ENCODE measurements around the gene PACS1.

PACS1 gene

GRCh38 chr11:66238786-66239413 is 168.8 kb downstream of the PACS1 start:
- H3K4me3 ChIP-seq (ENCODE audit: low read depth, low read length) = no peak overlapping the region
- no peak for TF ChIP-seq CTCF (IDR thresholded peaks at IDR 0.05; ENCODE audit: low read depth, low read length, missing control alignments)
- DNase-seq (ENCODE audit: low read depth) = no peak
- in situ Hi-C loops (cut with HindIII; ENCODE audit: low sequenced_read_pairs) = no loop called here

DNA sequence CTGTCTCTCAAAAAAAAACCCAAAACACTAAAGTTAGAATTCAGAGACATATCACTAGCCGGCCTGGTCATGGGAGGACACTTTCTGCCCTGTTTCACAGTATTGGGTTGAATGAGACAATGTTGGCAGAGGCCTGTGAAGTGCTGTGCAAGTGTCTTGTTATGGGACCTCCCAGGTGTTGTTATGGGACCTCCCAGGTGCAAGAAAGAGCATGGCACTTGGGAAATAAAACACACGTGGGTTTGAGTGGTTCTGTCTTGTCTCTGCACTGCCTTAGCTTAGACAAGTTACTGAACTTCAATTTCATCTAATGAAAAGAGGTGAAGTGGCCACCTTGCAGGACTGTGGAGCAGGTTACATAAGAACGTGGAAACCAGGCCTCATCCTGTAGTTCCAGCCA is 169.4 kb downstream of the PACS1 start:
- in situ Hi-C loops (cut with HindIII; ENCODE audit: low sequenced_read_pairs) = no loop called here
- no peak overlapping the region for H3K4me3 ChIP-seq (ENCODE audit: low read depth, low read length)
- DNase-seq (ENCODE audit: low read depth) = no peak
- no peak for TF ChIP-seq CTCF (IDR thresholded peaks at IDR 0.05; ENCODE audit: low read depth, low read length, missing control alignments)

GRCh38 chr11:66239998-66240780 is 170.1 kb downstream of the PACS1 start:
- DNase-seq (ENCODE audit: low read depth) = no peak
- no peak for TF ChIP-seq CTCF (IDR thresholded peaks at IDR 0.05; ENCODE audit: low read depth, low read length, missing control alignments)
- no peak overlapping the region for H3K4me3 ChIP-seq (ENCODE audit: low read depth, low read length)
- in situ Hi-C loops (cut with HindIII; ENCODE audit: low sequenced_read_pairs) = no loop called here

GRCh38 chr11:66240781-66241136 is 170.7 kb downstream of the PACS1 start:
- no peak for TF ChIP-seq CTCF (IDR thresholded peaks at IDR 0.05; ENCODE audit: low read depth, low read length, missing control alignments)
- in situ Hi-C loops (cut with HindIII; ENCODE audit: low sequenced_read_pairs) = no loop called here
- no peak overlapping the region for H3K4me3 ChIP-seq (ENCODE audit: low read depth, low read length)
- DNase-seq (ENCODE audit: low read depth) = no peak

GRCh38 chr11:66242095-66242765 is 172.2 kb downstream of the PACS1 start:
- in situ Hi-C loops (cut with HindIII; ENCODE audit: low sequenced_read_pairs) = no loop called here
- H3K4me3 ChIP-seq (ENCODE audit: low read depth, low read length) = no peak overlapping the region
- TF ChIP-seq CTCF (IDR thresholded peaks at IDR 0.05; ENCODE audit: low read depth, low read length, missing control alignments) = no peak
- DNase-seq (ENCODE audit: low read depth) = no peak

GRCh38 chr11:66243782-66244535 is 173.9 kb downstream of the PACS1 start:
- DNase-seq (ENCODE audit: low read depth) = no peak
- TF ChIP-seq CTCF (IDR thresholded peaks at IDR 0.05; ENCODE audit: low read depth, low read length, missing control alignments) = no peak
- H3K4me3 ChIP-seq (ENCODE audit: low read depth, low read length) = no peak overlapping the region
- in situ Hi-C loops (cut with HindIII; ENCODE audit: low sequenced_read_pairs) = no loop called here
